Neural progenitor cell (in vitro differentiated cells): ENCODE measurements around the gene SDF4.

Experiments
- EZH2 ChIP-seq: fragments of 200-600 bp; sonication (generic); IDR thresholded peaks from 2 replicates; pipeline ENCODE4 v1.6.1; 2017; ENCODE audit warnings: antibody characterized with exemption, mild to moderate bottlenecking, moderate library complexity
- EZH2phosphoT487 ChIP-seq: fragments of 200-600 bp; sonication (generic); IDR thresholded peaks from 2 replicates; pipeline ENCODE4 v1.6.1; 2017; ENCODE audit warnings: antibody characterized with exemption
- TF ChIP-seq, protein P1 (sequence below): fragments of 200-600 bp; sonication (generic); IDR thresholded peaks from 2 replicates; pipeline ENCODE4 v1.5.1; 2017; ENCODE audit warnings: antibody characterized with exemption, mild to moderate bottlenecking

GRCh38 chr1:1183221-1183747 is 48.5 kb downstream of the SDF4 start:
- TF ChIP-seq, protein P1, sequence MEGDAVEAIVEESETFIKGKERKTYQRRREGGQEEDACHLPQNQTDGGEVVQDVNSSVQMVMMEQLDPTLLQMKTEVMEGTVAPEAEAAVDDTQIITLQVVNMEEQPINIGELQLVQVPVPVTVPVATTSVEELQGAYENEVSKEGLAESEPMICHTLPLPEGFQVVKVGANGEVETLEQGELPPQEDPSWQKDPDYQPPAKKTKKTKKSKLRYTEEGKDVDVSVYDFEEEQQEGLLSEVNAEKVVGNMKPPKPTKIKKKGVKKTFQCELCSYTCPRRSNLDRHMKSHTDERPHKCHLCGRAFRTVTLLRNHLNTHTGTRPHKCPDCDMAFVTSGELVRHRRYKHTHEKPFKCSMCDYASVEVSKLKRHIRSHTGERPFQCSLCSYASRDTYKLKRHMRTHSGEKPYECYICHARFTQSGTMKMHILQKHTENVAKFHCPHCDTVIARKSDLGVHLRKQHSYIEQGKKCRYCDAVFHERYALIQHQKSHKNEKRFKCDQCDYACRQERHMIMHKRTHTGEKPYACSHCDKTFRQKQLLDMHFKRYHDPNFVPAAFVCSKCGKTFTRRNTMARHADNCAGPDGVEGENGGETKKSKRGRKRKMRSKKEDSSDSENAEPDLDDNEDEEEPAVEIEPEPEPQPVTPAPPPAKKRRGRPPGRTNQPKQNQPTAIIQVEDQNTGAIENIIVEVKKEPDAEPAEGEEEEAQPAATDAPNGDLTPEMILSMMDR, result no peak
- TF ChIP-seq EZH2 (no peak), EZH2phosphoT487 (no peak)
